ENCODE data around the gene NUDT4. TPM values are rescaled to one million over a fixed set of nuclear protein-coding genes. Genes with fewer than 3 reads are reported as not detected.

NUDT4 gene
- total RNA-seq, 5 donors from 2014 or later (not counting 1 experiment from before 2014, with no cell fraction given), result 40.7 to 85.2 (median 46.0) TPM

GRCh38 chr12:93417967-93418480 lies 40.3 kb downstream of the NUDT4 start:
- DNase-seq (no peak), ATAC-seq (replicated peaks in 1 of 4) (no peak)
- H3K36me3 ChIP-seq (ENCODE audit: control insufficient read depth in 2 of 2, extremely low read depth in 1 of 2, insufficient read depth in 1 of 2, low read length in 1 of 2), result no peaks in the 10 kb centered on the region
- H3K4me1 ChIP-seq (ENCODE audit: control insufficient read depth in 1 of 2, extremely low read depth in 1 of 2, insufficient read depth in 2 of 2, low read length in 2 of 2), result peaks cover 30 to 35% of the 10 kb centered on the region in 2 experiments
- H3K4me1 Mint-ChIP-seq, result peaks cover 84 to 88% (median 87%) of the 10 kb centered on the region in 3 donors
- POLR2A ChIA-PET, result interaction anchor here in 1 of 2 donors (0.5 kb wide), 1 partner anchor 420 kb away, joined by 4 read pairs; no protein-coding TSS in a partner anchor
- no peak overlapping the region for H3K4me3 Mint-ChIP-seq
- no peaks in the 10 kb centered on the region for H3K27me3 ChIP-seq (replicated peaks in 1 of 2; ENCODE audit: control insufficient read depth in 2 of 2, extremely low read depth in 1 of 2, insufficient read depth in 2 of 2, low read length in 1 of 2)
- no peaks in the 10 kb centered on the region for H3K9me3 ChIP-seq
- H3K36me3 Mint-ChIP-seq, result peaks cover 2% of the 10 kb centered on the region
- peak overlapping the region in 1 of 2 donors; percentile 13 for H3K27ac Mint-ChIP-seq
- 80% methylated on average over 1 of the region's 4 CpGs for WGBS (ENCODE audit: insufficient coverage)
- H3K9me3 Mint-ChIP-seq, result no peaks in the 10 kb centered on the region
- H3K27ac ChIP-seq (ENCODE audit: low read length), result no peak overlapping the region
- no peaks in the 10 kb centered on the region for H3K27me3 Mint-ChIP-seq
- no peak overlapping the region for H3K4me3 ChIP-seq (ENCODE audit: control insufficient read depth in 1 of 2, extremely low read depth in 1 of 2, low read length in 1 of 2)
- CTCF ChIA-PET, result interaction anchor here in 1 of 2 donors (0.9 to 4.2 kb wide), 3 partner anchors 8 to 18 kb away, joined by 4 to 53 read pairs (median 5); no protein-coding TSS in a partner anchor

- no peaks in the 10 kb centered on the region for H3K9me3 Mint-ChIP-seq
- peaks cover 2% of the 10 kb centered on the region for H3K36me3 Mint-ChIP-seq
- CTCF ChIA-PET, result interaction anchor here (0.5 to 4.2 kb wide), 56 partner anchors 8 to 1635 kb away, joined by 3 to 53 read pairs (median 4); partner anchors contain the start of genes MRPL42 (in 2 of the 2) and EEA1 (in 1 of the 2)
- H3K27me3 ChIP-seq (replicated peaks in 1 of 2; ENCODE audit: control insufficient read depth in 2 of 2, extremely low read depth in 1 of 2, insufficient read depth in 2 of 2, low read length in 1 of 2), result no peaks in the 10 kb centered on the region
- H3K9me3 ChIP-seq, result no peaks in the 10 kb centered on the region
- H3K27me3 Mint-ChIP-seq, result no peaks in the 10 kb centered on the region
- H3K27ac Mint-ChIP-seq, result peak overlapping the region; percentile 71 to 78
- peaks cover 15 to 43% of the 10 kb centered on the region in 2 experiments for H3K4me1 ChIP-seq (ENCODE audit: control insufficient read depth in 1 of 2, extremely low read depth in 1 of 2, insufficient read depth in 2 of 2, low read length in 2 of 2)
- POLR2A ChIA-PET, result interaction anchor here (0.5 to 1.0 kb wide), 8 partner anchors 13 to 1345 kb away, joined by 3 to 4 read pairs (median 3); partner anchors contain the start of gene CRADD (in 1 of the 2)
- H3K4me3 Mint-ChIP-seq, result no peak overlapping the region
- H3K4me1 Mint-ChIP-seq, result peaks cover 86 to 90% (median 87%) of the 10 kb centered on the region in 3 donors
- no peak overlapping the region for H3K27ac ChIP-seq (ENCODE audit: low read length)
- peak in 1 of 35 experiments; percentile 70 for DNase-seq
- no peak overlapping the region for H3K4me3 ChIP-seq (ENCODE audit: control insufficient read depth in 1 of 2, extremely low read depth in 1 of 2, low read length in 1 of 2)
- WGBS (ENCODE audit: insufficient coverage), result no CpG with 5 or more reads among the region's 1 CpG
- ATAC-seq (replicated peaks in 1 of 4), result peak; percentile 57 to 73 (median 66)
- no peaks in the 10 kb centered on the region for H3K36me3 ChIP-seq (ENCODE audit: control insufficient read depth in 2 of 2, extremely low read depth in 1 of 2, insufficient read depth in 1 of 2, low read length in 1 of 2)
These were observed 41.8 kb downstream of the NUDT4 start for GRCh38 chr12:93419388-93420034.

- DNase-seq (no peak), ATAC-seq (replicated peaks in 1 of 4) (no peak)
- H3K4me1 ChIP-seq (ENCODE audit: control insufficient read depth in 1 of 2, extremely low read depth in 1 of 2, insufficient read depth in 2 of 2, low read length in 2 of 2), result peaks cover 17 to 42% of the 10 kb centered on the region in 2 experiments
- H3K27ac Mint-ChIP-seq, result peak overlapping the region; percentile 66 to 67
- no peaks in the 10 kb centered on the region for H3K36me3 ChIP-seq (ENCODE audit: control insufficient read depth in 2 of 2, extremely low read depth in 1 of 2, insufficient read depth in 1 of 2, low read length in 1 of 2)
- H3K4me1 Mint-ChIP-seq, result peaks cover 86 to 91% (median 87%) of the 10 kb centered on the region in 3 donors
- no CpG with 5 or more reads among the region's 2 CpGs for WGBS (ENCODE audit: insufficient coverage)
- no peak overlapping the region for H3K27ac ChIP-seq (ENCODE audit: low read length)
- no peaks in the 10 kb centered on the region for H3K27me3 Mint-ChIP-seq
- no peak overlapping the region for H3K4me3 ChIP-seq (ENCODE audit: control insufficient read depth in 1 of 2, extremely low read depth in 1 of 2, low read length in 1 of 2)
- H3K27me3 ChIP-seq (replicated peaks in 1 of 2; ENCODE audit: control insufficient read depth in 2 of 2, extremely low read depth in 1 of 2, insufficient read depth in 2 of 2, low read length in 1 of 2), result no peaks in the 10 kb centered on the region
- POLR2A ChIA-PET, result interaction anchor here in 1 of 2 donors (1.0 to 1.1 kb wide), 2 partner anchors 14 to 20 kb away, joined by 3 to 4 read pairs; partner anchors contain the start of gene UBE2N
- peaks cover 2% of the 10 kb centered on the region for H3K36me3 Mint-ChIP-seq
- no peaks in the 10 kb centered on the region for H3K9me3 Mint-ChIP-seq
- CTCF ChIA-PET, result interaction anchor here (0.6 to 3.6 kb wide), 13 partner anchors 8 to 637 kb away, joined by 3 to 23 read pairs (median 3); no protein-coding TSS in a partner anchor
- no peak overlapping the region for H3K4me3 Mint-ChIP-seq
- no peaks in the 10 kb centered on the region for H3K9me3 ChIP-seq
These were observed 44.3 kb downstream of the NUDT4 start for GRCh38 chr12:93422050-93422449.

GRCh38 chr12:93425736-93426411 lies 48.1 kb downstream of the NUDT4 start:
- H3K9me3 Mint-ChIP-seq, result no peaks in the 10 kb centered on the region
- peaks cover 23 to 50% of the 10 kb centered on the region in 2 experiments for H3K4me1 ChIP-seq (ENCODE audit: control insufficient read depth in 1 of 2, extremely low read depth in 1 of 2, insufficient read depth in 2 of 2, low read length in 2 of 2)
- CTCF ChIA-PET, result interaction anchor here (0.5 to 1.3 kb wide), 16 partner anchors 8 to 534 kb away, joined by 3 to 11 read pairs (median 4); no protein-coding TSS in a partner anchor
- H3K9me3 ChIP-seq, result no peaks in the 10 kb centered on the region
- H3K27me3 ChIP-seq (replicated peaks in 1 of 2; ENCODE audit: control insufficient read depth in 2 of 2, extremely low read depth in 1 of 2, insufficient read depth in 2 of 2, low read length in 1 of 2), result no peaks in the 10 kb centered on the region
- 82% methylated on average over 2 of the region's 8 CpGs for WGBS (ENCODE audit: insufficient coverage)
- no peak for DNase-seq
- H3K4me3 ChIP-seq (ENCODE audit: control insufficient read depth in 1 of 2, extremely low read depth in 1 of 2, low read length in 1 of 2), result peak overlapping the region in 1 of 2 donors; percentile 6
- H3K4me1 Mint-ChIP-seq, result peaks cover 91 to 92% (median 91%) of the 10 kb centered on the region in 3 donors
- H3K4me3 Mint-ChIP-seq, result peak overlapping the region; percentile 41 to 53 (median 42)
- H3K27me3 Mint-ChIP-seq, result no peaks in the 10 kb centered on the region
- peak overlapping the region; percentile 81 to 85 for H3K27ac Mint-ChIP-seq
- POLR2A ChIA-PET, result interaction anchor here (0.5 to 0.6 kb wide), 5 partner anchors 20 to 502 kb away, joined by 3 to 12 read pairs (median 5); no protein-coding TSS in a partner anchor
- H3K36me3 ChIP-seq (ENCODE audit: control insufficient read depth in 2 of 2, extremely low read depth in 1 of 2, insufficient read depth in 1 of 2, low read length in 1 of 2), result no peaks in the 10 kb centered on the region
- peak in 2 of 4 experiments; percentile 28 to 46 for ATAC-seq (replicated peaks in 1 of 4)
- H3K36me3 Mint-ChIP-seq, result peaks cover 9% of the 10 kb centered on the region
- no peak overlapping the region for H3K27ac ChIP-seq (ENCODE audit: low read length)

GRCh38 chr12:93426412-93426805 lies 48.7 kb downstream of the NUDT4 start:
- H3K27me3 ChIP-seq (replicated peaks in 1 of 2; ENCODE audit: control insufficient read depth in 2 of 2, extremely low read depth in 1 of 2, insufficient read depth in 2 of 2, low read length in 1 of 2), result no peaks in the 10 kb centered on the region
- no CpG with 5 or more reads among the region's 1 CpG for WGBS (ENCODE audit: insufficient coverage)
- H3K27ac ChIP-seq (ENCODE audit: low read length), result peak overlapping the region; percentile 25
- peaks cover 91 to 92% (median 91%) of the 10 kb centered on the region in 3 donors for H3K4me1 Mint-ChIP-seq
- DNase-seq, result no peak
- H3K9me3 ChIP-seq, result no peaks in the 10 kb centered on the region
- ChIA-PET CTCF (interaction anchor here (0.5 to 1.3 kb wide), 15 partner anchors 8 to 535 kb away, joined by 3 to 11 read pairs (median 5); no protein-coding TSS in a partner anchor), POLR2A (interaction anchor here (0.5 to 0.6 kb wide), 7 partner anchors 21 to 552 kb away, joined by 3 to 12 read pairs (median 4); no protein-coding TSS in a partner anchor)
- ATAC-seq (replicated peaks in 1 of 4), result peak in 3 of 4 experiments; percentile 43 to 52 (median 44)
- no peak overlapping the region for H3K4me3 ChIP-seq (ENCODE audit: control insufficient read depth in 1 of 2, extremely low read depth in 1 of 2, low read length in 1 of 2)
- no peaks in the 10 kb centered on the region for H3K9me3 Mint-ChIP-seq
- no peaks in the 10 kb centered on the region for H3K27me3 Mint-ChIP-seq
- H3K4me1 ChIP-seq (ENCODE audit: control insufficient read depth in 1 of 2, extremely low read depth in 1 of 2, insufficient read depth in 2 of 2, low read length in 2 of 2), result peaks cover 23 to 50% of the 10 kb centered on the region in 2 experiments
- peak overlapping the region; percentile 81 to 85 for H3K27ac Mint-ChIP-seq
- no peaks in the 10 kb centered on the region for H3K36me3 ChIP-seq (ENCODE audit: control insufficient read depth in 2 of 2, extremely low read depth in 1 of 2, insufficient read depth in 1 of 2, low read length in 1 of 2)
- peak overlapping the region; percentile 41 to 53 (median 42) for H3K4me3 Mint-ChIP-seq
- H3K36me3 Mint-ChIP-seq, result peaks cover 9% of the 10 kb centered on the region
